HG02678 (cell line): ENCODE results near the gene TSPAN31.
A peak's percentile ranks its signal among the peaks of the same experiment; 100 is the strongest.
"Not testable (repeated sequence)": the region's sequence is repeated elsewhere in the genome, so short reads cannot be mapped to it uniquely, and the experiment has no call there.

ENCODE experiments used
- ATAC-seq: cut with Tn5 transposase; IDR thresholded peaks from one replicate; pipeline ENCODE4 v1.9.1; 2021; ENCODE audit warnings: mild to moderate bottlenecking, moderate library complexity; ENCODE audit not compliant: unreplicated experiment

The TSPAN31 gene, protein sequence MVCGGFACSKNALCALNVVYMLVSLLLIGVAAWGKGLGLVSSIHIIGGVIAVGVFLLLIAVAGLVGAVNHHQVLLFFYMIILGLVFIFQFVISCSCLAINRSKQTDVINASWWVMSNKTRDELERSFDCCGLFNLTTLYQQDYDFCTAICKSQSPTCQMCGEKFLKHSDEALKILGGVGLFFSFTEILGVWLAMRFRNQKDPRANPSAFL

DNA sequence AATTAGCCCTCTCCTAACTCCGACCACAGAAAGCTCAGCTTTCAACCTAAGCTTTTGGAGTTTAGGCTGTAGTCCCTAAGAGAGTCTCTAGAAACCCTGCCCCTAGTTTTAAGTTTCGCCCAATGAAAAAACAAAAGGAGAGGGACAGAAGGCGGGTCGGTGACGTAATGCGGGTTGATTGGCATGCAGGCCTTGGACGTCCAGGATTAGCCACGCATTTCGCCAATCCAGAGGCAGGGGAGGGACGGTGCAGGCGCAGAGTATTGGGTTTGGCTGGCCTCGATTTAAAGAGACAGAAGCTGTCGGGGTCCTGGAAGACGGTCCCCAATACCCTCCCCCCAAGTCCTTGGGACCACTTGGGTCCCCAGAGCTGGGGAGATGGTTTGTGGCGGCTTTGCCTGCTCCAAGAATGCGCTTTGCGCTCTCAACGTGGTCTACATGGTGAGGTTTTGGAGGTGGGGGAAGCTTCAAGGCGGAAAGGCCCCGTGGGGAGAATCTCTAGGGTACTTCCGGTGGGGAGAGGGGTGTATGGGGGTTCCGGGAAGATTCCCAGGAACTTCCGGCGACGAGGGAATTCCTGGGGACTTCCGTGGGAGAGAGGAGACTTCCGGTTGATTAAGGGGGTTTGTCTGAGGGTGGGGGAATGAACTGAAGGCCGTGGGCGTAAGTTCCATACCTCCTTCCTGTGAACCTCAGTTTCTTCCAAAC lies at the start of gene TSPAN31:
Gene TSPAN31, plus strand, starts transcription at position 263 of the 708 bp plus-strand sequence. Its CDS starts 116 bp downstream, at position 379.
- ATAC-seq, result peak; percentile 87

DNA sequence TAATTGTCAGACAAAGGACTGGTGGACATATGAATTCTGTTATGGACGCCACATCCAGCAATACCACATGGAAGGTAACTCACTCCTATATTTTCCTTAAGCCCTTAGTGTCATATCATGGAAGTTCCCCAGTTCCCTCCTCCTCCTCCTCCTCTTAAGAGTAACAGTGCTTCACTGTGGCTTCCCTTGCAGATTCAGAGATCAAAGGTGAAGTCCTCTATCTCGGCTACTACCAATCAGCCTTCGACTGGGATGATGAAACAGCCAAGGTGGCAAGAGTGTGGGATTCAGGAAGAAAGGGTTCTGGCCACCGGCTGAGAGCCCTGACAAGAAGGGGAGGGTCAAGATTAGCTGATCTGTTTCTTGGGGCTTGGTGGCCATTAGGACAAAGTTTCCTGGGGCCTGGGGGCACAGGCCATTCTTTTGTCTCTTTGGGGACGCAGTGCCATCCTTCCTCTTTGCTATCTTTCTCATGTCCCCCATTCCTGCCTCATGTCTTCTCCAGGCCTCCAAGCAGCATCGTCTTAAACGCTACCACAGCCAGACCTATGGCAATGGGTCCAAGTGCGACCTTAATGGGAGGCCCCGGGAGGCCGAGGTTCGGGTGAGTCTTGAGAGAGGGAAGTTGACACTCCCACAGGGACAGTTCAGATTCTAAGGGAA lies 48.9 kb upstream of the TSPAN31 start:
- ATAC-seq, result no peak

DNA sequence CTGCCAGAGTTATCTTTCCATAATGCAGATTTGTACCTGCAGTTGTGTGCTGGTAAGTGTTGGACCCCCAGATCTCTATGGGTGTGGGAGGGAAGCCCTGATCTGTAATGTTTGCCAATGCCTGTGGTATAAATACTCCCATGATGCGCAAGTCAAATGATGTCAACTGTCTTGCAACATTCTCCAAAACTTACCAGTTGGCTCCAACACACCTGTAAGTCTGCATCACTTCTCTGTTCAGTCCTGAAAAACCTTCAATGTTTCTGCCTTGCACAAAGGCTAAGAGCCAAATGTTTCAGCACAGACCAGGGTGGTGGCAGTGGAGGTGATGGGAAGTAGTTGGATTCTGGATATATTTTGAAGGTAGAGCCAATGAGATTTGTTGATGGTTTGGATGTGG lies 47.8 kb upstream of the TSPAN31 start:
- ATAC-seq, result no peak

DNA sequence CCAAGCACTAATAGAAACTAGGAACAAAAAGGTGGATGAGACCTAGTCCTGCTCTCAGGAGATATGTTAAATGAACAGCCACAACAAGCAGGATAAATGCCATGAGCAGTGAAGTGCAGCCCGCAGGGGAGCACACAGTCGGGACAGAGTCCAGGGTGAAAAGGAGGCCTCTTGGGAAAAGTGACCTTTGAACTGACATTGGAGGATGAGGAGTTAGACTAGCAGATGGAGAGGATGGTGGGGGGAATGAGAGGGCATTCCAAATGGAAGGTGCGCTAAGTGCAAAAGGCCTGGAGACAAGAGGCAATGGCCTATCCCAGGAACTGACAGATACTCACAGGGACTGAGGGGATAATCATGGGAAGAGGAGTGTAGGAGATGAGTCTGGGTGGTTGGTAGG lies 46.4 kb upstream of the TSPAN31 start:
- no peak for ATAC-seq

DNA sequence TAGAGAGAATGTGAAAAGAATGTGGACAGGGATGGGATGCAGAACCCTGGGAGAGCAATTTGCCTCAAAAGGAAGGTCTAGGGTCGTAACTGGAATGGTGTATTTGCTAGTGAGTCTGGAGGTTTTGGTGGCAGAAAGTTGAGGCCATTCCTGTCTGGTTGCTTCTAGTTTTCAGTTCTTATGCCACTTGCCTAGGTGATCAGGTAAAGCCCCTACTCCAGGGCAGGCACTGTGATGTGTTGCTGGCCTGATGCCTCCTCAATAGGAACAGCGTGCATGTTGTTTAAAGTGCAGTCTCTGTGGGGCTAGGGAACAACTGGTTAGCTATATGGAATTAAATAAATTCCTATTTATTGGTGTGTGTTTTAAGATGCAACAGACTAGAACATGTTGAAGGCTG lies 44.5 kb upstream of the TSPAN31 start:
- ATAC-seq, result no peak

DNA sequence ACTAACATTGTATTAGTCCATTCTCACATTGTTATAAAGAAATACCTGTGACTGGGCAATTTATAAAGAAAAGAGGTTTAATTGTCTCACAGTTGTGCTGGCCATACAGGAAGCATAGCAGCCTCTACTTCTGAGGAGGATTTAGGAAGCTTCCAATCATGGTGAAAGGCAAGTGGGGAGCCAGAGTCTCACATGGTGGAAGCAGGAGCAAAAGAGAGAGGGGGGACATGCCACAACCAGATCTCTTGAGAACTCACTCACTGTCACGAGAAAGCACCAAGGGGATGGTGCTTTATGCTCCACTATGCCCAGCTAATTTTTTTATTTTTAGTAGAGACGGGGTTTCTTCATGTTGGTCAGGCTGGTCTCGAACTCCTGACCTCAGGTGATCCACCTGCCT lies 37.6 kb upstream of the TSPAN31 start:
- no peak for ATAC-seq

DNA sequence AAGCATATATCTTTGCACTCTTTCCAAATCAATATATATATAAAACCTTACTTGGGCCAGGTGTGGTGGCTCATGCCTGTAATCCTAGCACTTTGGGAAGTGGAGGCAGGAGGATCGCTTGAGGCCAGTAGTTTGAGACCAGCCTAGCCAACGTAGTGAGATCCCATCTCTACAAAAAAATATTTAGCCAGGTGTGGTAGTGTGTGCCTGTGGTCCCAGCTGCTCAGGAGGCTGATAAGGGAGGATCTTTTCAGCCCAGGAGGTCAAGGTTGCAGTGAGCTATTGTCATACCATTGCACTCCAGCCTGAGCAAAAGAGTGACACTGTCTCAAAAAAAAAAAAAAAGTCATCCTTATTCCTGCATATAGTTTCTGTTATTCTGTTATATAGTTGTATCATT lies 36.5 kb upstream of the TSPAN31 start:
- ATAC-seq, result no peak

DNA sequence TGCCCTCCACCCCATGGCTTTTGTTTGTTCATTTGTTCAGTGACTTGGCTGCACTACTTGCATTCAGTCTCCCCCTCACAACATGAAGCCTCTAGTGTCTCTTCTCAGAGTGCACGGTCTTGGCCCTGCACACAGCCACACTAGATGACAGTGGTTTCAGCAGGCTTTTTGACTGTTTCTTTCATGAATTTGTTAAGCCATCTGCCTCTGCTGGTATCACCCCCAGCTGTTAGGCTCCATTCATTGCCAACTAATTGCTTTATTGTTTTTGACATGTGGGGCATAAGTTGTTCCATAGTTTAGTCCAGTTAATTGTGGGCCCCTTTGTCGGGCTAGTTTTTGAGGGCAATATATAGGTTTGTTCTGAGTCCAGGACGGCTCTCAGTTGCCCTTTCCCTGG lies 32.1 kb upstream of the TSPAN31 start:
- ATAC-seq, result no peak

DNA sequence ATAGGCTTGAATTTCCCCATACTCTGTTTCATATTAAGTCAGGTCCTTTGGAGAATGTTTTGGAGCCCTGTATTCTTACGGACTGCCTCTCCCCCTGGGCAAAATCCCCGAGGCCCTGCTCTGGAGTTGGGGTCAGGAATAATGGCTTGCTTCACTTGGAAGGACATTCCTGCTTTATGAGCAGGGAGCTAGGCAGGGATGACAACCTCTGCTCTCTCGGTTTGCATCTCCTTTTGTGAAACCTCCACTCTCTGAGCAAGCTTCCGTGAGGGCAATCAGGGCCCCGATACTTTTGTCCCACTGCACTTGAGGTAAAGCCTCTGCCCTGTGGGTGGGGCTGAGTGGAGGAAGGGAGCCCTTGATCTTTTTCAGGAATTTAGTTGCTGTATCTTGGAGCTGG lies 31.6 kb upstream of the TSPAN31 start:
- ATAC-seq, result no peak

DNA sequence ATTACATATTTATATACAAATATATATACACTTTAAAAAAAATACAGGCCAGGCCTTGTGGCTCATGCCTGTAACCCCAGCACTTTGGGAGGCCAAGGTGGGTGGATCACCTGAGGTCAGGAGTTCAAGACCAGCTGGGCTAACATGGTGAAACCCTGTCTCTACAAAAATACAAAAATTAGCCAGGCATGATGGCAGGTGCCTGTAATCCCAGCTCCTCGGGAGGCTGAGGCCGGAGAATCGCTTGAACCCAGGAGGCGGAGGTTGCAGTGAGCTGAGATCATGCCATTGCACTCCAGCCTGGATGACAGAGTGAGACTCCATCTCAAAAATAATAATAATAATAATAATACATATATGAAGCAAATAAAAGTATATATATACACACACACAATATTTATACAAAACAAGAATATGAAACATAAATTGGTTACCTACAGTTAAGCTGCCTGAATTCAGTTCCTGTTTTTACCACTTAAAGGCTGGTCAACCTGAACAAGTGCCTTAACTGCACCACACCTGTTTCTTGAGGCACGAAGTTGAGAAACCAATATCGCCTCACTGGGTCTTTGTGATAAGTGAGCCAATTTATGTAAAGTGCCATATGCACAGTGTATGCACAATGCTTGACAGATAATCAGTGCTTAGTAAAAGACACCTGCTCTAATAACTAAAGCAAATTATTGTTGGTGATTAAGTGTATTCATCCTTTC lies 29.6 kb upstream of the TSPAN31 start:
- ATAC-seq, result not testable (repeated sequence)

DNA sequence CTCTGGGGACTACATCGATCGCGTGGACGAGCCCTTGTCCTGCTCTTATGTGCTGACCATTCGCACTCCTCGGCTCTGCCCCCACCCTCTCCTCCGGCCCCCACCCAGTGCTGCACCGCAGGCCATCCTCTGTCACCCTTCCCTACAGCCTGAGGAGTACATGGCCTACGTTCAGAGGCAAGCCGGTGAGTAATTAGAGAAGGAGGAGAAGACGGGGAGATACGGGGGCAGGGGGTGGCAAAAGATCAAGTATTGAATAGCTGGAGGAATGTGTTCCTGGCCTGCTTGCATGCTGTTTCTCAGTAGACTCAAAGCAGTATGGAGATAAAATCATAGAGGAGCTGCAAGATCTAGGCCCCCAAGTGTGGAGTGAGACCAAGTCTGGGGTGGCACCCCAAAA lies 29.1 kb upstream of the TSPAN31 start:
- ATAC-seq, result no peak

DNA sequence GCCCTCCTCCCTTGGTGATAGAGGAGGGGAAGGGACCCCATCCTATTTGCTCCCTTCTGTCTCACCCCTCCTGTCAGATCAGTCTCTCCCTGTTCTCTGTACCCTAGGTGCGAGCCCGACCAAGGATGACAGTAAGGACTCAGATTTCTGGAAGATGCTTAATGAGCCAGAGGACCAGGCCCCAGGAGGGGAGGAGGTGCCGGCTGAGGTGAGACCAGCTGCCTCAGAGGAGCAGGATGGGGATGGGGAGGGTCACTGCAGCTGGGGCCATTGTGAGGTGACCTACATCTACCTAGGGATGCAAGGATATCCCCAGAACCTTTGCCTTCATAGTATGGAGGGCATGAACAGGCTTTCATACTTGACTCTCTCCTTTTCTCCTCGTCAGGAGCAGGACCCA lies 28.5 kb upstream of the TSPAN31 start:
- ATAC-seq, result no peak

DNA sequence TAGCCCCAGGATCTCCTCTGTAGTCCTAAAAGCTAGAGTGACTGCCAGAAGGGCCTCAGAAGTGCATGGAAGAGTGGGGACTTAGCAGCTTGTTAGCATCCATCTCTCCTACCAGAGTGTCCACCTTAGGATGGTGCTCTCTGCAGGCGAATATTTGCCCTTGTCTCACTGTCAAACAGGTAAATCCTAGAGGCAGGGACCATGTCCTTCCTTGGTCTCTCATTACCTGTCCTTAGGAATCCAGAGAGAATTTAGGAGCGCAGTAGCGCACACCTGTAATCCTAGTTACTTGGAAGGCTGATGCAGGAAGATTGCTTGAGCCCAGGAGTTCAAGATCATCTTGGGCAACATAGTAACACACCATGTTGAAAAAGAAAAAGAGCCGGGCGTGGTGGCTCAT lies 27.7 kb upstream of the TSPAN31 start:
- no peak for ATAC-seq

DNA sequence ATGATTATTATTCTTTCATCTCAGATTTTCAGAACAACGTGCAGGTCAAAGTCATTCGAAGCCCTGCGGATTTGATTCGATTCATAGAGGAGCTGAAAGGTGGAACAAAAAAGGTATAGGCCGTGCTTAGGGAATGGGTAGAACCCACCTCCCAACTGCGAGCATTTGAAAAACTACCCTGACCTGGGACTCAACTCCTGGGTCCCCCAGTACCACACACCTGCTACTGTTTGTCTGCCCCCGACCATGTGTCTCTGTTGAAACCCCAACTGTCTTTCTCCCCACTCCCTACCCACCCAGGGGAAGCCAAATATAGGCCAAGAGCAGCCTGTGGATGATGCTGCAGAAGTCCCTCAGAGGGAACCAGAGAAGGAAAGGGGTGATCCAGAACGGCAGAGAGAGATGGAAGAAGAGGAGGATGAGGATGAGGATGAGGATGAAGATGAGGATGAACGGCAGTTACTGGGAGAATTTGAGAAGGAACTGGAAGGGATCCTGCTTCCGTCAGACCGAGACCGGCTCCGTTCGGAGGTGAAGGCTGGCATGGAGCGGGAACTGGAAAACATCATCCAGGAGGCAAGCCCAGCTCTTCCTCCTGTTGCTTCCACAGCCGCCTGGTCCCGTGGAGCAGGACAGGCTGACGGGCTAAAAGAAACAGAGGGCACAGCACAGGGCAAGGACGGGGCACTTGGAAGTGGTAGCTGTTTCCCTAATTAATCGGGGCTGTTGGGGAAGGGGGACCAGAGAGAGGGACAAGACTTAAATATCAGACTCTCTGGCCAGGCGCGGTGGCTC lies 26.8 kb upstream of the TSPAN31 start:
- ATAC-seq, result no peak

DNA sequence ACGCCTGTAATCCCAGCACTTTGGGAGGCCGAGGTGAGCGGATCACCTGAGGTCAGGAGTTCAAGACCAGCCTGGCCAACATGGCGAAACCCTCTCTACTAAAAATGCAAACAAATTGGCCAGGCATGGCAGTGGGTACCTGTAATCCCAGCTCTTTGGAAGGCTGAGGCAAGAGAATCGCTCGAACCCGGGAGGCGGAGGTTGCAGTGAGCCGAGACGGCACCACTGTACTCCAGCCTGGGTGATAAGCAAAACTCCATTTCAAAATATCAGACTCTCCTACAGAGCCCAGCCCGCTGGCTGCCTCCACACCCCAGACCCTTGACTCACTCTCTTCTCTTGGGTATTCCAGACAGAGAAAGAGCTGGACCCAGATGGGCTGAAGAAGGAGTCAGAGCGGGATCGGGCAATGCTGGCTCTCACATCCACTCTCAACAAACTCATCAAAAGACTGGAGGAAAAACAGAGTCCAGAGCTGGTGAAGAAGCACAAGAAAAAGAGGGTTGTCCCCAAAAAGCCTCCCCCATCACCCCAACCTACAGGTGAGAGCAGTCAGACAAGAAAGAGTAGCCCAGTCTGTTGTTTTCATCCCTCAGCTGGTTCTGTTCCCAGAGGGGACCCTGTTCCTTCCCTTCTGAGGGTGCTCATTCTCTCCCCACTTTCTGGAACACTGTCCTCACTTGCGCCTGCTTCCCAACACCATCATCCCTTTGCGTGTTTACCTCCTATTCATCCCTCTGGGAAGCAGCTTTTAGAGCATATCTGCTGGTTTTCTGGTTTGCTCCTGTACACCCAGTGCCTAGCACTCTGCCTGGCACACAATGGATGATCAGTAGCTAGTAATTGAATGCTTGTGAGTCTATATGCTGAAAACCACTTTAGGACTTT lies 26.0 kb upstream of the TSPAN31 start:
- ATAC-seq, result no peak

DNA sequence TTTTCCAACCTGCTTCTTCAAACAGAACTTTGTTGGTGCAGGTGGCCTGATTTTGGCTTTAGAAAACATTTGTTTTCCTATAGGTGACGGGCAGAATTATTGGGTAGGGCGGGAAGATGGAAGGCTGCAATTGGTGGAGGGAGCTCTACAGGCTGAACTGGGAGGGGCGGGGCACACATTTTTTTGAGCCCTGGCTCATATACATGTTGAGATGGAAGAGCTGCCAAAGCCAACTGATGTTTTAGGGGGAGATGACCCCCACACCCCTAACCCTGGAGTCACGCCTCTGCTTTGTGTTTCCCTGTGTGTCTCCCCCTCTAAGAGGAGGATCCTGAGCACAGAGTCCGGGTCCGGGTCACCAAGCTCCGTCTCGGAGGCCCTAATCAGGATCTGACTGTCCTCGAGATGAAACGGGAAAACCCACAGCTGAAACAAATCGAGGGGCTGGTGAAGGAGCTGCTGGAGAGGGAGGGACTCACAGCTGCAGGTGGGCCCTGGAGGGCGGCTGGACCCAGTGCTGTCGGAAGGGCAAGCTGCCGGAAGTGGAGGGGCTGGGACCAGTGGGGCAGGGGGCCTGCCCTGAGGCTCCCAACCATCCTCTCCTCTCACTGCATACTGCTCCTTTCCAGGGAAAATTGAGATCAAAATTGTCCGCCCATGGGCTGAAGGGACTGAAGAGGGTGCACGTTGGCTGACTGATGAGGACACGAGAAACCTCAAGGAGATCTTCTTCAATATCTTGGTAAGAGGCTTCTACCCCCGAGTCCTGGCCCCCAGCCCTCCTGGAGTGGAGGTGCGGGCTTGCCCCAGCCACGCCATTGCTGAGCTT lies 24.8 kb upstream of the TSPAN31 start:
- no peak for ATAC-seq

DNA sequence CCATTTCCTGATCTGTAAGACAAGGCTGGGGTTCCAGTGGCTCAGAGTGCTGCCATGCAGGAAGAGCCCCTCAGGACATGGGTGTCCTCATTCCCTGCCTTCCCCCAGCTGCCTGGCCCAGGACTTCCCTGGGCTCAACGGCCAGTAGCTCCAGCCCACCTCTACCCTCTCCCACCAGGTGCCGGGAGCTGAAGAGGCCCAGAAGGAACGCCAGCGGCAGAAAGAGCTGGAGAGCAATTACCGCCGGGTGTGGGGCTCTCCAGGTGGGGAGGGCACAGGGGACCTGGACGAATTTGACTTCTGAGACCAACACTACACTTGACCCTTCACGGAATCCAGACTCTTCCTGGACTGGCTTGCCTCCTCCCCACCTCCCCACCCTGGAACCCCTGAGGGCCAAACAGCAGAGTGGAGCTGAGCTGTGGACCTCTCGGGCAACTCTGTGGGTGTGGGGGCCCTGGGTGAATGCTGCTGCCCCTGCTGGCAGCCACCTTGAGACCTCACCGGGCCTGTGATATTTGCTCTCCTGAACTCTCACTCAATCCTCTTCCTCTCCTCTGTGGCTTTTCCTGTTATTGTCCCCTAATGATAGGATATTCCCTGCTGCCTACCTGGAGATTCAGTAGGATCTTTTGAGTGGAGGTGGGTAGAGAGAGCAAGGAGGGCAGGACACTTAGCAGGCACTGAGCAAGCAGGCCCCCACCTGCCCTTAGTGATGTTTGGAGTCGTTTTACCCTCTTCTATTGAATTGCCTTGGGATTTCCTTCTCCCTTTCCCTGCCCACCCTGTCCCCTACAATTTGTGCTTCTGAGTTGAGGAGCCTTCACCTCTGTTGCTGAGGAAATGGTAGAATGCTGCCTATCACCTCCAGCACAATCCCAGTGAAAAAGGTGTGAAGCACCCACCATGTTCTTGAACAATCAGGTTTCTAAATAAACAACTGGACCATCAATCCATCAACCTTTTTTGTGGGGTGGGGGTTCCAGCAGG lies 23.9 kb upstream of the TSPAN31 start:
- no peak for ATAC-seq
